Measurements from ENCODE around the gene SAMD3.
"Not testable (repeated sequence)": the region's sequence is repeated elsewhere in the genome, so short reads cannot be mapped to it uniquely, and the experiment has no call there.

- TF ChIP-seq EZH2 (IDR thresholded peaks at IDR 0.05; ENCODE audit: insufficient read depth, poor library complexity, severe bottlenecking); EZH2phosphoT487 (IDR thresholded peaks at IDR 0.05; ENCODE audit: insufficient read depth, low read depth): not testable (repeated sequence)
These were observed 42.8 kb upstream of the SAMD3 start for GRCh38 chr6:130265553-130265952.

All from GM23248 (cell line).